DND-41 (cell line): ENCODE measurements around the gene TFCP2L1.

Experiments used
- CTCF ChIP-seq: IDR thresholded peaks from 2 replicates; pipeline ENCODE4 v1.5.1; 2012; ENCODE audit warnings: borderline replicate concordance, low read length, moderate library complexity, mild to moderate bottlenecking; ENCODE audit not compliant: poor library complexity, severe bottlenecking; ENCODE audit errors: extremely low read depth
- EZH2 ChIP-seq: IDR thresholded peaks from 3 replicates; pipeline ENCODE4 v1.6.1; 2012; ENCODE audit warnings: borderline replicate concordance, low read depth, mild to moderate bottlenecking, moderate library complexity, low read length, inconsistent platforms; ENCODE audit not compliant: severe bottlenecking

DNA sequence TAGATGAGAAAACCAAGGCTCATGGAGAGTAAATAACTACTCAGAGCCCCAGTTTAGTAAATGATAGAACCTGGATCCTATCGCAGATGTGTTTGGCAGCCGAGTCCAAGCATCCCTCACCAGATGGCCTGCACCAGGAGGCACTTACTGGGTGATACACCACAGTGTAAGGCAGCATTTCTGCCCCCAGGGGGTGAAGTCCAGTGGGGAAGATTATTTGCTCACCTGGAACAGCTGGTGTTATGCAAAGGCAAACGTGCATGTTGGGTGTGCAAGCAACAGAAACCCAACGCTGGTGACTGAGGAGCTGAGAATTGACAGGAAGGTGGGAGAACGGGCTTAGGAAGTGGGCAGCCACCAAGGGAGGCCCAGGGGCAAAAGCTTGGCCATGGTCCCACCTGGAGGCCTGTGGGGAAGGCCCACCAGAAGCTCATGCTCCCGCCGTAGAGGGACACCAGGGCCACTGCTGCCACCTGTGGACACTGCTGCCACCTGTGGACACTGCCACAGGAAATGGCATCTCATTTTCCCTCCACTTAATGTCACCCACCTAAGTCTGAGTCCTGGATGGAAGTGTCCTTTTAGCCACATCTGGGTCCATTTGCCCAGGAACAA, 100.6 kb downstream of the TFCP2L1 start:
- TF ChIP-seq CTCF (peak; percentile 4), EZH2 (no peak)
